GM12878 (cell line): ENCODE results near the gene ABCA13. TPM values are rescaled to one million over a fixed set of nuclear protein-coding genes. Genes with fewer than 3 reads are reported as not detected.

Experiments used
- ATAC-seq: fragments of 200-7000 bp; cut with Tn5 transposase; 3 replicates; pipeline ENCODE4 v1.9.1; 2020; ENCODE audit warnings: mild to moderate bottlenecking, moderate library complexity
- BruUV-seq: library from RNA; stranded (reverse); fragments of 400-500 nt; replicated peaks from 2 replicates; lab custom pipeline; 2021; lab: Mats Ljungman, UMichigan
- CTCF ChIA-PET: fragments of 300-600 bp; sonication (Branson Sonifier 250); formaldehyde crosslinking; extraction: SDS; loops from one replicate; lab custom pipeline; 2021; ENCODE audit warnings: inconsistent platforms; lab: Yijun Ruan, JAX
- POLR2A ChIA-PET: fragments of 350-600 bp; formaldehyde crosslinking; extraction: SDS; loops from one replicate; lab custom pipeline; 2021; ENCODE audit warnings: inconsistent platforms; lab: Charles Lee
- RAD21 ChIA-PET: fragments of 300-600 bp; sonication (Branson Sonifier 250); formaldehyde crosslinking; loops from one replicate; lab custom pipeline; 2023; ENCODE audit warnings: antibody characterized with exemption; ENCODE audit not compliant: unreplicated experiment; lab: Charles Lee
- SMC1A ChIA-PET: fragments of 300-600 bp; sonication (Branson Sonifier 250); formaldehyde crosslinking; loops from one replicate; lab custom pipeline; 2023; ENCODE audit not compliant: unreplicated experiment, uncharacterized antibody; lab: Charles Lee
- DNase-seq: peaks from one replicate; pipeline ENCODE4 v3.0.0-alpha.2; 2011; ENCODE audit warnings: low read depth, low spot score
- FAIRE-seq: peaks from 3 replicates; lab custom pipeline; 2011; peaks lifted over from hg19 to GRCh38; lab: Jason Lieb, UNC
- H2AFZ ChIP-seq: 2 replicates; pipeline ENCODE4 v1.6.0; 2011; ENCODE audit warnings: low read depth, low read length, control low read depth; ENCODE audit not compliant: control insufficient read depth
- H3K27ac ChIP-seq: 2 replicates; pipeline ENCODE4 v1.5.1; 2011; ENCODE audit warnings: control low read depth; ENCODE audit not compliant: control insufficient read depth, insufficient read depth
- H3K27me3 ChIP-seq, 2 experiments: replicated peaks in 1 of 2; 2 replicates each; pipeline versions ENCODE4 v1.6.0 to v1.6.1; 2011; ENCODE audit warnings: low read length in 1 of 2; ENCODE audit not compliant: control insufficient read depth in 2 of 2, insufficient read depth in 2 of 2
- H3K36me3 ChIP-seq, 2 experiments: 2 replicates each; pipeline ENCODE4 v1.5.1; 2011; ENCODE audit warnings: low read length in 1 of 2; ENCODE audit not compliant: control insufficient read depth in 2 of 2, insufficient read depth in 2 of 2
- H3K4me1 ChIP-seq: 2 replicates; pipeline ENCODE4 v1.6.1; 2011; ENCODE audit warnings: mild to moderate bottlenecking, low read length, moderate library complexity, mixed read lengths; ENCODE audit not compliant: control insufficient read depth, insufficient read depth
- H3K4me2 ChIP-seq: 2 replicates; pipeline ENCODE4 v1.6.0; 2011; ENCODE audit warnings: control low read depth; ENCODE audit not compliant: control insufficient read depth, insufficient read depth
- H3K4me3 ChIP-seq: fragments of 200-600 bp; sonication (generic); 2 replicates; pipeline ENCODE4 v1.5.1; 2016
- H3K79me2 ChIP-seq: 2 replicates; pipeline ENCODE4 v1.6.0; 2011; ENCODE audit warnings: low read length; ENCODE audit not compliant: control insufficient read depth, insufficient read depth
- H3K9ac ChIP-seq: 2 replicates; pipeline ENCODE4 v1.8.0; 2011; ENCODE audit warnings: low read length, control low read depth, mixed read lengths; ENCODE audit not compliant: control insufficient read depth, insufficient read depth
- H3K9me3 ChIP-seq: replicated peaks from 3 replicates; pipeline ENCODE4 v1.5.1; 2011; ENCODE audit warnings: mild to moderate bottlenecking, low read length; ENCODE audit not compliant: control insufficient read depth, insufficient read depth
- H4K20me1 ChIP-seq: 2 replicates; pipeline ENCODE4 v1.6.0; 2011; ENCODE audit not compliant: control insufficient read depth, insufficient read depth
- ELK1 ChIP-seq: IDR thresholded peaks from 2 replicates; pipeline ENCODE4 v1.6.1; 2012; ENCODE audit warnings: low read depth, low read length, improper control_type of control experiment
- FOS ChIP-seq: IDR thresholded peaks from 3 replicates; pipeline ENCODE4 v1.6.1; 2011; ENCODE audit warnings: borderline replicate concordance; ENCODE audit not compliant: insufficient read length; ENCODE audit errors: extremely low read depth
- MTA2 ChIP-seq: fragments of 450-650 bp; IDR thresholded peaks from 2 replicates; pipeline ENCODE4 v1.6.1; 2016; ENCODE audit warnings: low read depth, mild to moderate bottlenecking, moderate library complexity
- MYC ChIP-seq: IDR thresholded peaks from 2 replicates; pipeline ENCODE4 v1.6.1; 2011; ENCODE audit warnings: mild to moderate bottlenecking, low read length, moderate library complexity, inconsistent platforms; ENCODE audit not compliant: insufficient read depth, insufficient replicate concordance, insufficient read length, severe bottlenecking
- NFYA ChIP-seq: IDR thresholded peaks from 2 replicates; pipeline ENCODE4 v1.6.1; 2011; ENCODE audit warnings: low read depth, mild to moderate bottlenecking, low read length, improper control_type of control experiment, borderline replicate concordance
- USF2 ChIP-seq: IDR thresholded peaks from 2 replicates; pipeline ENCODE4 v1.6.1; 2011; ENCODE audit warnings: low read depth, low read length, improper control_type of control experiment, borderline replicate concordance
- ZNF592 ChIP-seq: fragments of 450-650 bp; IDR thresholded peaks from 2 replicates; pipeline ENCODE4 v1.6.1; 2017; ENCODE audit warnings: mild to moderate bottlenecking, moderate library complexity
- WGBS: methylation state at CpG from one replicate; pipeline ENCODE4 v1.1.6; 2016; ENCODE audit warnings: low lambda C conversion rate; ENCODE audit not compliant: insufficient replicate concordance, insufficient coverage; ENCODE audit errors: missing lambda C conversion rate; 5-methylcytosine and 5-hydroxymethylcytosine counted together
- in situ Hi-C: fragments of 300-500 bp; cut with MboI; formaldehyde crosslinking; loops from 9 replicates; pipeline ENCODE4 v1.14.3; 2018; ENCODE audit warnings: mixed read lengths
- intact Hi-C: fragments of 100-400 bp; cut with micrococcal nuclease; formaldehyde crosslinking; loops from one replicate; pipeline ENCODE4 v1.14.2; 2022; ENCODE audit not compliant: unreplicated experiment
- polyA plus RNA-seq, 11 experiments: library from polyadenylated mRNA; depleted of rRNA in 4 of 11; unstranded in 6 of 11; stranded (reverse) in 5 of 11; fragments of >200 nt; fragmentation: Nextera tagmentation in 4 of 11; fragmentation: Illumina TruSeq in 1 of 11; extraction: Ambion mirVana in 4 of 11; extraction: Trizol in 1 of 11; gene quantifications; 1 replicate in 1 of 11; 2 replicates in 10 of 11; pipeline versions ENCODE4 v1.2.1 to v1.2.3, GENCODE V29; 2011 to 2016; ENCODE audit warnings: inconsistent platforms in 2 of 11, missing spikeins in 2 of 11, low read depth in 1 of 11
- total RNA-seq, 4 experiments: library from RNA; depleted of rRNA in 3 of 4; stranded (reverse); fragments of >200 nt in 3 of 4; fragmentation: Illumina TruSeq in 1 of 4; extraction: Trizol in 1 of 4; gene quantifications; 2 replicates each; pipeline versions ENCODE4 v1.2.1 to v1.2.3, GENCODE V29; 2013 to 2021
- TF ChIP-seq, protein P1 (sequence below), 3 experiments: IDR thresholded peaks in 2 of 3; conservative IDR thresholded peaks in 1 of 3; 2 replicates each; pipeline ENCODE4 v1.5.1; 2011; ENCODE audit warnings: low read depth in 3 of 3, low read length in 3 of 3, mild to moderate bottlenecking in 3 of 3, control low read depth in 2 of 3, moderate library complexity in 2 of 3, inconsistent platforms in 1 of 3, mixed read lengths in 1 of 3; ENCODE audit not compliant: control insufficient read depth in 2 of 3, insufficient read depth in 1 of 3; ENCODE audit errors: extremely low read depth in 1 of 3
- TF ChIP-seq, protein P2 (sequence below): IDR thresholded peaks from 2 replicates; pipeline ENCODE4 v1.6.1; 2012; ENCODE audit warnings: low read depth, low read length, improper control_type of control experiment

The ABCA13 gene
- total and polyA plus RNA-seq, 10 of the 15 experiments (the other 5 are each of a cell fraction or from before 2014, with no cell fraction given): under 0.01 to 0.98 (median 0.04) TPM; not detected in 2

GRCh38 chr7:48455363-48455762 lies 284.1 kb downstream of the ABCA13 start (continued):
- TF ChIP-seq NFYA: no peak
- no peak for TF ChIP-seq MTA2
- TF ChIP-seq USF2: no peak

GRCh38 chr7:48458701-48459524 lies 287.7 kb downstream of the ABCA13 start:
- Histone ChIP-seq H2AFZ (no peak overlapping the region), H3K4me3 (no peak overlapping the region), H3K79me2 (no peaks in the 10 kb centered on the region), H4K20me1 (no peaks in the 10 kb centered on the region), H3K4me2 (no peak overlapping the region), H3K9me3 (no peaks in the 10 kb centered on the region), H3K36me3 (no peaks in the 10 kb centered on the region), H3K27me3 (peaks cover 0 to 2% of the 10 kb centered on the region in 2 experiments; a peak in 1 of 4 replicates), H3K4me1 (no peaks in the 10 kb centered on the region), H3K9ac (no peak overlapping the region), H3K27ac (no peak overlapping the region)
- in situ Hi-C loops (no loop called here), intact Hi-C loops (no loop called here)
- ATAC-seq: no peak; the same call in 2 of the 3 replicates
- FAIRE-seq: no peak
- 20% methylated on average over 4 of the region's 4 CpGs for WGBS
- BruUV-seq: no TSS peak
- SMC1A ChIA-PET: interaction anchor here (1.2 kb wide), 1 partner anchor 166 kb away, joined by 3 read pairs; no protein-coding TSS in a partner anchor
- POLR2A ChIA-PET: no interaction called here
- CTCF ChIA-PET: no interaction called here
- no peak for DNase-seq
- RAD21 ChIA-PET: interaction anchor here (1.0 kb wide), 1 partner anchor 14 kb away, joined by 3 read pairs; no protein-coding TSS in a partner anchor
- TF ChIP-seq, protein P1, sequence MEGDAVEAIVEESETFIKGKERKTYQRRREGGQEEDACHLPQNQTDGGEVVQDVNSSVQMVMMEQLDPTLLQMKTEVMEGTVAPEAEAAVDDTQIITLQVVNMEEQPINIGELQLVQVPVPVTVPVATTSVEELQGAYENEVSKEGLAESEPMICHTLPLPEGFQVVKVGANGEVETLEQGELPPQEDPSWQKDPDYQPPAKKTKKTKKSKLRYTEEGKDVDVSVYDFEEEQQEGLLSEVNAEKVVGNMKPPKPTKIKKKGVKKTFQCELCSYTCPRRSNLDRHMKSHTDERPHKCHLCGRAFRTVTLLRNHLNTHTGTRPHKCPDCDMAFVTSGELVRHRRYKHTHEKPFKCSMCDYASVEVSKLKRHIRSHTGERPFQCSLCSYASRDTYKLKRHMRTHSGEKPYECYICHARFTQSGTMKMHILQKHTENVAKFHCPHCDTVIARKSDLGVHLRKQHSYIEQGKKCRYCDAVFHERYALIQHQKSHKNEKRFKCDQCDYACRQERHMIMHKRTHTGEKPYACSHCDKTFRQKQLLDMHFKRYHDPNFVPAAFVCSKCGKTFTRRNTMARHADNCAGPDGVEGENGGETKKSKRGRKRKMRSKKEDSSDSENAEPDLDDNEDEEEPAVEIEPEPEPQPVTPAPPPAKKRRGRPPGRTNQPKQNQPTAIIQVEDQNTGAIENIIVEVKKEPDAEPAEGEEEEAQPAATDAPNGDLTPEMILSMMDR (IDR thresholded peaks at IDR 0.05 in 2 of 3, conservative IDR thresholded peaks at IDR 0.05 in 1 of 3; ENCODE audit: control insufficient read depth in 2 of 3, extremely low read depth in 1 of 3, insufficient read depth in 1 of 3, low read depth in 3 of 3, low read length in 3 of 3): no peak
- TF ChIP-seq, protein P2, sequence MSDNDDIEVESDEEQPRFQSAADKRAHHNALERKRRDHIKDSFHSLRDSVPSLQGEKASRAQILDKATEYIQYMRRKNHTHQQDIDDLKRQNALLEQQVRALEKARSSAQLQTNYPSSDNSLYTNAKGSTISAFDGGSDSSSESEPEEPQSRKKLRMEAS: no peak
- TF ChIP-seq ELK1: no peak
- TF ChIP-seq MYC: no peak
- no peak for TF ChIP-seq FOS
- no peak for TF ChIP-seq ZNF592
- no peak for TF ChIP-seq NFYA
